IPS DF 19.7 (cell line): ENCODE data around the gene MICALL1.
"Not testable (repeated sequence)": the region's sequence is repeated elsewhere in the genome, so short reads cannot be mapped to it uniquely, and the experiment has no call there.

Source experiments
- DNase-seq: peaks from one replicate; pipeline ENCODE4 v3.0.0-alpha.2; 2013; ENCODE audit warnings: low read depth, low spot score

Gene MICALL1

GRCh38 chr22:37954686-37955085 lies 48.6 kb downstream of the MICALL1 start:
- no peak for DNase-seq

GRCh38 chr22:37955825-37956397 lies 49.8 kb downstream of the MICALL1 start:
- DNase-seq: not testable (repeated sequence)

GRCh38 chr22:37957232-37957631 lies 51.1 kb downstream of the MICALL1 start:
- DNase-seq: no peak

GRCh38 chr22:37959231-37959825 lies 53.2 kb downstream of the MICALL1 start:
- DNase-seq: no peak

- no peak for DNase-seq
Measured at GRCh38 chr22:37961062-37961461, 55.0 kb downstream of the MICALL1 start.

GRCh38 chr22:37965940-37966664 lies 60.0 kb downstream of the MICALL1 start:
- no peak for DNase-seq

GRCh38 chr22:37967147-37967546 lies 61.0 kb downstream of the MICALL1 start:
- no peak for DNase-seq

GRCh38 chr22:37967637-37968451 lies 61.7 kb downstream of the MICALL1 start:
- DNase-seq: no peak

GRCh38 chr22:37968452-37969251 lies 62.6 kb downstream of the MICALL1 start:
- no peak for DNase-seq

GRCh38 chr22:37970864-37971263 lies 64.8 kb downstream of the MICALL1 start:
- DNase-seq: no peak

GRCh38 chr22:37971475-37972434 lies 65.7 kb downstream of the MICALL1 start:
- no peak for DNase-seq

GRCh38 chr22:37972527-37972926 lies 66.4 kb downstream of the MICALL1 start:
- DNase-seq: no peak

- no peak for DNase-seq
Measured at GRCh38 chr22:37973271-37974170, 67.4 kb downstream of the MICALL1 start.

GRCh38 chr22:37975153-37975552 lies 69.1 kb downstream of the MICALL1 start:
- no peak for DNase-seq

- DNase-seq: not testable (repeated sequence)
Measured at GRCh38 chr22:37976022-37976421, 69.9 kb downstream of the MICALL1 start.

- no peak for DNase-seq
Measured at GRCh38 chr22:37976547-37976946, 70.5 kb downstream of the MICALL1 start.

GRCh38 chr22:37979782-37980181 lies 73.7 kb downstream of the MICALL1 start:
- DNase-seq: no peak

- DNase-seq: no peak
Measured at GRCh38 chr22:37981282-37982011, 75.3 kb downstream of the MICALL1 start.
